OCI-LY1 (cell line): ENCODE data around the gene PNRC2.

ENCODE experiments used
- CTCF ChIP-seq: fragments of 200-600 bp; sonication (generic), shearing (Covaris generic); IDR thresholded peaks from 2 replicates; pipeline ENCODE4 v1.5.1; 2017; ENCODE audit warnings: mild to moderate bottlenecking, antibody characterized with exemption, low read length, moderate library complexity, mixed read lengths
- EZH2 ChIP-seq: fragments of 200-600 bp; sonication (generic), shearing (Covaris generic); IDR thresholded peaks from 2 replicates; pipeline ENCODE4 v1.8.0; 2017; ENCODE audit warnings: borderline replicate concordance, mixed run types, mild to moderate bottlenecking, antibody characterized with exemption, low read length, moderate library complexity, mixed read lengths

DNA sequence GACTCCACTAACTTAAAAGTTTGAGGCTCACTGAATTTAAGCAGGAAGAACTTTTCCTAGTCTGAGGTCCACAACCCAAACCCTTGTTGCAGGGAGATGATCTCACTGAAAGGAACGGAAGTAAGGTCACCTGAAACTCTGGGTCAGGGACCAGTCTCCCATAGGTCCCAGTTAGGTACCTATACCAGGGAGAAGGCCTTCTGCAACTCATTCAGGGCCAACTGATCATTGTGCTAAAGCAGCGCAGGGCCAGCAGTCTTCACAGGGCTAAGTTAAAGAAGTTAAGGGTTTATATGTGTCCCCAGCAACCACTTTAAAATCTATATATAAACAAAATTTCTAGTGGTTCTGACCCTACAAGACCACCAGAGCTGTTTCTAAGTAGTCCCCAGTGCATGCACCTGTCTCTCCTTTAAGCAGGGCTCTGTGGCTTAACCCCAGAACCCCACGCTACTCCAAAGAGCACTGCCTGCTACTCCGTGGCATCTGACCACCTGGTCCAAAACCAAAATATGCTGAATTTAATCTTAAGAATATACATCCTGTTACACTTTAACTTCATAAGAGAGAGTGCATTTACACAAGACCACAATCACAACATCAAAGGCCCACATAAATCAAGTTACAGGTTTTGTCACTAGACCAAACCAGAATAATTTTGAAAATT lies 17.7 kb downstream of the PNRC2 start:
- TF ChIP-seq CTCF (no peak), EZH2 (no peak)
